ENCODE measurements around the gene SPATA12.

The SPATA12 gene

GRCh38 chr3:57025237-57025636, 35.2 kb upstream of the SPATA12 start:
- Histone ChIP-seq H3K27ac (no peak overlapping the region), H3K9ac (ENCODE audit: insufficient read length) (no peak overlapping the region), H3K9me3 (ENCODE audit: low read depth, low read length) (no peaks in the 10 kb centered on the region), H3K36me3 (ENCODE audit: insufficient read depth, low read length) (no peaks in the 10 kb centered on the region), H3K4me3 (no peak overlapping the region)
- TF ChIP-seq EZH2 (IDR thresholded peaks at IDR 0.05) (no peak), POLR2AphosphoS5 (IDR thresholded peaks at IDR 0.05; ENCODE audit: borderline replicate concordance, low read depth, low read length) (no peak), FOXP2 (optimal IDR thresholded peaks at IDR 0.05; ENCODE audit: control extremely low read depth, extremely low read length, insufficient read depth) (no peak)
- no peak for DNase-seq (ENCODE audit: low read depth, low spot score)

GRCh38 chr3:57026944-57027343, 33.5 kb upstream of the SPATA12 start:
- DNase-seq (ENCODE audit: low read depth, low spot score), result no peak
- H3K4me3 ChIP-seq, result no peak overlapping the region
- no peaks in the 10 kb centered on the region for H3K36me3 ChIP-seq (ENCODE audit: insufficient read depth, low read length)
- H3K27ac ChIP-seq, result no peak overlapping the region
- H3K9me3 ChIP-seq (ENCODE audit: low read depth, low read length), result no peaks in the 10 kb centered on the region
- TF ChIP-seq FOXP2 (optimal IDR thresholded peaks at IDR 0.05; ENCODE audit: control extremely low read depth, extremely low read length, insufficient read depth) (no peak), EZH2 (IDR thresholded peaks at IDR 0.05) (no peak), POLR2AphosphoS5 (IDR thresholded peaks at IDR 0.05; ENCODE audit: borderline replicate concordance, low read depth, low read length) (no peak)
- no peak overlapping the region for H3K9ac ChIP-seq (ENCODE audit: insufficient read length)

GRCh38 chr3:57029383-57029782, 31.1 kb upstream of the SPATA12 start:
- no peak for TF ChIP-seq POLR2AphosphoS5 (IDR thresholded peaks at IDR 0.05; ENCODE audit: borderline replicate concordance, low read depth, low read length)
- TF ChIP-seq FOXP2 (optimal IDR thresholded peaks at IDR 0.05; ENCODE audit: control extremely low read depth, extremely low read length, insufficient read depth), result no peak
- no peak for TF ChIP-seq EZH2 (IDR thresholded peaks at IDR 0.05)
- Histone ChIP-seq H3K27ac (no peak overlapping the region), H3K36me3 (ENCODE audit: insufficient read depth, low read length) (no peaks in the 10 kb centered on the region), H3K9me3 (ENCODE audit: low read depth, low read length) (no peaks in the 10 kb centered on the region), H3K4me3 (no peak overlapping the region), H3K9ac (ENCODE audit: insufficient read length) (no peak overlapping the region)
- no peak for DNase-seq (ENCODE audit: low read depth, low spot score)

GRCh38 chr3:57029924-57030323, 30.5 kb upstream of the SPATA12 start:
- Histone ChIP-seq H3K9me3 (ENCODE audit: low read depth, low read length) (no peaks in the 10 kb centered on the region), H3K27ac (no peak overlapping the region), H3K36me3 (ENCODE audit: insufficient read depth, low read length) (no peaks in the 10 kb centered on the region), H3K9ac (ENCODE audit: insufficient read length) (no peak overlapping the region), H3K4me3 (no peak overlapping the region)
- TF ChIP-seq EZH2 (IDR thresholded peaks at IDR 0.05) (no peak), POLR2AphosphoS5 (IDR thresholded peaks at IDR 0.05; ENCODE audit: borderline replicate concordance, low read depth, low read length) (no peak), FOXP2 (optimal IDR thresholded peaks at IDR 0.05; ENCODE audit: control extremely low read depth, extremely low read length, insufficient read depth) (no peak)
- no peak for DNase-seq (ENCODE audit: low read depth, low spot score)

DNA sequence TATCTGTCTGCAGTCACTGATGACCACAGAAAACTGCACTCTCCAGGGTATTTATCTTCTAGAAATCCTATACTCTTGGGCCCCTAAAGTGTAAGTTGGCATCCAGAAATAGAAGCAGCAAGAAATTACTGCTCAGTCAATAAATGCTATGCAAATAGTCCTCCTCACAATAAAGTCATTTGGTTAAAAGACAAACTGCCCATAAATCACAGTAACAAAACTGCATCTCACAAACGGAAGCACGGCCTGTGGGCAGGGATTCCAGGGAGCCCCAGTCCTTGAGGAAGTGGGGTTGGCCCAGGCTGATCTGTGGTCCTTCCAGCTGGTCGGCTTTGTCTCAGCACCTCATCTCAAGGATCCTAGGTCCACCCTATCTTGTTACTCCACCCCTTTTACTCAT, 29.7 kb upstream of the SPATA12 start:
- no peak overlapping the region for H3K9ac ChIP-seq (ENCODE audit: insufficient read length)
- H3K36me3 ChIP-seq (ENCODE audit: insufficient read depth, low read length), result no peaks in the 10 kb centered on the region
- H3K9me3 ChIP-seq (ENCODE audit: low read depth, low read length), result no peaks in the 10 kb centered on the region
- H3K27ac ChIP-seq, result no peak overlapping the region
- no peak for DNase-seq (ENCODE audit: low read depth, low spot score)
- TF ChIP-seq POLR2AphosphoS5 (IDR thresholded peaks at IDR 0.05; ENCODE audit: borderline replicate concordance, low read depth, low read length) (no peak), EZH2 (IDR thresholded peaks at IDR 0.05) (no peak), FOXP2 (optimal IDR thresholded peaks at IDR 0.05; ENCODE audit: control extremely low read depth, extremely low read length, insufficient read depth) (no peak)
- H3K4me3 ChIP-seq, result no peak overlapping the region

DNA sequence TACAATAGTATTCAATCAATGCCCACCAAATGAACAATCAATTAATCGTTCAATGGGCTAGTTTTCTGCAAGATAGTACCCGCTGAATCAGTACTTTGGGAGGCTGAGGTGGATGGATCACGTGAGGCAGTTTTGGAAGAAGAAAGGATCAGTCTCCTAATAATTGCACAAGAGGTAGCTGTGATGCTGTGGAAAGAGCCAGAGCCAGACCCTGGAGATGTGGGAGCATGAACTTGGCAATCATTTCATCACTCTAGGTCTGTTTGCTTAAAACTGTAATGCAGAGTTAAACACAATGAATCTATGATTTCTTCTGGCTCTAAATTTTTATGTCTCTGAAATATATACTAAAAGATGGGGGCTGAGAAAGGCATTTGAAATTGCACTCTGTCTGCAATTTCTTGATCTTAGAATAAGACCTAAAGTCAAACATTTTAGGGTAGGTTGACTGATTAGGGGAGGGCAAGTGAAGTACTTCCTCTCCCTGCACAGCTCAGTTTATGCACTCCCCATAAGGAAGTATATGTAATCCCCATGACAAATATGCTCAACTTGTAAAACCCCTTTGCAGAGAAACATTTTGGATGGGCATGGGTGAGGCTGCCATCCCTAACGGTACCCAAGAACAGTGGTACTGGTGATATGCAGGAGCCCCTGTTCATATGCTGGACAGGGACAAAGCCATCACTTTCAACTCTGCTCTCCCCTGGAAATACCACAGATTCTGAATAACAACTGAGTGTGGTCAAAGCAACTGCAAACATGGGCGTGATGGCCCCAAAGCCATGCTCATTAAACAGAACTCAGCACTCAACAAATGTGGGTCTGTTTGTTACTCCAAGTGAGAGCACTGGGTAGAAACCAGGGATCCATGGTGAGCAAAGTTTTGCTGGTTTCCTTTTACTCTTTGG, 28.6 kb upstream of the SPATA12 start:
- DNase-seq (ENCODE audit: low read depth, low spot score), result no peak
- TF ChIP-seq EZH2 (IDR thresholded peaks at IDR 0.05) (no peak), POLR2AphosphoS5 (IDR thresholded peaks at IDR 0.05; ENCODE audit: borderline replicate concordance, low read depth, low read length) (no peak), FOXP2 (optimal IDR thresholded peaks at IDR 0.05; ENCODE audit: control extremely low read depth, extremely low read length, insufficient read depth) (no peak)
- H3K9ac ChIP-seq (ENCODE audit: insufficient read length), result no peak overlapping the region
- no peaks in the 10 kb centered on the region for H3K9me3 ChIP-seq (ENCODE audit: low read depth, low read length)
- no peak overlapping the region for H3K27ac ChIP-seq
- no peak overlapping the region for H3K4me3 ChIP-seq
- no peaks in the 10 kb centered on the region for H3K36me3 ChIP-seq (ENCODE audit: insufficient read depth, low read length)

DNA sequence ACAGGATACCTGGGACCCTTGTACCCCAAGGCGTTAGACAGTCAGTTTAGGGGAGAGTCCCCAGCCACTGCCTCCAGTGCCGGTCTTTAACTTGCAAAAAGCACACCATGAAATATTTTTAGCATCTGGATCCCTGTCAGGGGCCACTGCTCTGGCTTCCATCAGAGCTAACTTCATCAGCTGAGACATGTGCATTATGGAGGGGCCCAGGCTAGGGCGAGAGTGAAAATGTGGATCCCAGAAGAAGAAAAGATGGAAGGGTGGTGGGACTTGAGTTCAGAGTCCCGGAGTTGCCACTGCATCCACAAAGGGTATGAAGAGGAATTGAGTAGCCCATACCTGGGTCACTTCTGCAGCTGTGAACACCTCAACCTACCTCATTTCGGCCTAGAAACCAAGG, 23.5 kb upstream of the SPATA12 start:
- H3K9me3 ChIP-seq (ENCODE audit: low read depth, low read length), result no peaks in the 10 kb centered on the region

DNA sequence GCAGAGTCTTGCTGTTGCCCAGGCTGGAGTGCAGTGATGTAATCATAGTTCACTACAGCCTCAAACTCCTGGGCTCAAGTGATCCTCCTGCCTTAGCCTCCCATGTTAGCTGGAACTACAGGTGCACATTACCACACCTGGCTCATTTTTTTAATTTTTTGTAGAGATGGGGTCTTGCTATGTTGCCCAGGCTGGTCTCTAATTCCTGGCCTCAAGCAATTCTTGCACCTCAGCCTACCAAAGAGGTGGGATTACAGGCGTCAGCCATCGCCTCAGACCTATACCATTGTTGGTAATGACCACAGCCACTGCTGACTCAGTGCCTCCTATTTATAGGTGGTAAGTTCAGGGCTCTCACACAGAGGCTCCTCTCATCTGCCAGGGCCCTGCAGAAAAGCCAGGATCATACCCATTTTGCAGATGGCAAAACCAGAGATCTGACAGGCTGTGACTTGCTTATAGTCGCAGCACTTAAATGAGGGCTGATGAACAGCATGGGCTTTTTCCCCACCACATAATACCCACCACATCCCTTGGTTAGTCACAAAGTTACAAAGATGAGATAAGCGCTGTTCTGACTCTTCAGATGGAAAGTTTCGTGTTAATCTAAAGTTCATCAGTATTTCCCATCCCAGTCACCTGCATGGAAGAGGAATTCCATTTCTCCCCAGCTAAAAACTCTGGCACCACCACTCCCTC, 21.8 kb upstream of the SPATA12 start:
- TF ChIP-seq POLR2AphosphoS5 (IDR thresholded peaks at IDR 0.05; ENCODE audit: borderline replicate concordance, low read depth, low read length) (no peak), FOXP2 (optimal IDR thresholded peaks at IDR 0.05; ENCODE audit: control extremely low read depth, extremely low read length, insufficient read depth) (no peak), EZH2 (IDR thresholded peaks at IDR 0.05) (no peak)
- no peak for DNase-seq (ENCODE audit: low read depth, low spot score)
- no peak overlapping the region for H3K9ac ChIP-seq (ENCODE audit: insufficient read length)

More for the DNA sequence above, 23.5 kb upstream of the SPATA12 start:
- no peak for DNase-seq (ENCODE audit: low read depth, low spot score)
- TF ChIP-seq FOXP2 (optimal IDR thresholded peaks at IDR 0.05; ENCODE audit: control extremely low read depth, extremely low read length, insufficient read depth), result no peak
- no peak for TF ChIP-seq EZH2 (IDR thresholded peaks at IDR 0.05)
- TF ChIP-seq POLR2AphosphoS5 (IDR thresholded peaks at IDR 0.05; ENCODE audit: borderline replicate concordance, low read depth, low read length), result no peak
- no peak overlapping the region for H3K9ac ChIP-seq (ENCODE audit: insufficient read length)
- no peak overlapping the region for H3K4me3 ChIP-seq
- H3K27ac ChIP-seq, result no peak overlapping the region
- H3K36me3 ChIP-seq (ENCODE audit: insufficient read depth, low read length), result no peaks in the 10 kb centered on the region

More for the DNA sequence above, 21.8 kb upstream of the SPATA12 start:
- Histone ChIP-seq H3K27ac (no peak overlapping the region), H3K36me3 (ENCODE audit: insufficient read depth, low read length) (no peaks in the 10 kb centered on the region), H3K4me3 (no peak overlapping the region), H3K9me3 (ENCODE audit: low read depth, low read length) (no peaks in the 10 kb centered on the region)
